ENCODE measurements around the gene TMEM229B. TPM values are rescaled to one million over a fixed set of nuclear protein-coding genes. Genes with fewer than 3 reads are reported as not detected.
A peak's percentile ranks its signal among the peaks of the same experiment; 100 is the strongest.

TMEM229B gene
- total and polyA plus RNA-seq, 2 donors (not counting 1 experiment from before 2014, with no cell fraction given) = 6.9 to 8.2 TPM

DNA sequence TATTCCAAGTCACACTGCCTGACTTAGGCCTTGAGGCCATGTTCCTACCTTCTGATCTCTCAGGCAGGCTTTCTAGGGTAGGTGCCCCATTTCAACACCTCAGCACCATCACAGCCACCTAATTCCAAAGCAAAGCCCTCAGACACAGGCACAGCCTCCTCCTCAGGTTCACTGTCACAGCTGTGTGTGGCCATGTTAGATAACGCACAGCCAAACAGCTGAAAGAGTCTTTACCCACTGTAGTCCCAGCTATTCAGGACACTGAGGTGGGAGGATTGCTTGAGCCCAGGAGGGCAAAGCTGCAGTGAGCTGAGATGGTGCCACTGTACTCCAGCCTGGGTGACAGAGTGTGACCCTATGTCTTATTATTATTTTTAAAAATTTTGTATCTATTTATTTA lies 7.3 kb upstream of the TMEM229B start:
- Mint-ChIP-seq H3K9me3 (ENCODE audit: insufficient read depth) (peaks cover 2% of the 10 kb centered on the region), H3K27ac (no peak overlapping the region), H3K27me3 (no peaks in the 10 kb centered on the region), H3K4me3 (no peak overlapping the region), H3K4me1 (peaks cover 31% of the 10 kb centered on the region)
- no peak for TF ChIP-seq EZH2 (IDR thresholded peaks at IDR 0.05; ENCODE audit: borderline replicate concordance, insufficient read depth, low read depth, low read length, poor library complexity, severe bottlenecking)
- TF ChIP-seq, protein P1, sequence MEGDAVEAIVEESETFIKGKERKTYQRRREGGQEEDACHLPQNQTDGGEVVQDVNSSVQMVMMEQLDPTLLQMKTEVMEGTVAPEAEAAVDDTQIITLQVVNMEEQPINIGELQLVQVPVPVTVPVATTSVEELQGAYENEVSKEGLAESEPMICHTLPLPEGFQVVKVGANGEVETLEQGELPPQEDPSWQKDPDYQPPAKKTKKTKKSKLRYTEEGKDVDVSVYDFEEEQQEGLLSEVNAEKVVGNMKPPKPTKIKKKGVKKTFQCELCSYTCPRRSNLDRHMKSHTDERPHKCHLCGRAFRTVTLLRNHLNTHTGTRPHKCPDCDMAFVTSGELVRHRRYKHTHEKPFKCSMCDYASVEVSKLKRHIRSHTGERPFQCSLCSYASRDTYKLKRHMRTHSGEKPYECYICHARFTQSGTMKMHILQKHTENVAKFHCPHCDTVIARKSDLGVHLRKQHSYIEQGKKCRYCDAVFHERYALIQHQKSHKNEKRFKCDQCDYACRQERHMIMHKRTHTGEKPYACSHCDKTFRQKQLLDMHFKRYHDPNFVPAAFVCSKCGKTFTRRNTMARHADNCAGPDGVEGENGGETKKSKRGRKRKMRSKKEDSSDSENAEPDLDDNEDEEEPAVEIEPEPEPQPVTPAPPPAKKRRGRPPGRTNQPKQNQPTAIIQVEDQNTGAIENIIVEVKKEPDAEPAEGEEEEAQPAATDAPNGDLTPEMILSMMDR (IDR thresholded peaks at IDR 0.05) = no peak
- DNase-seq (no peak), ATAC-seq (ENCODE audit: low read depth) (no peak)
- Histone ChIP-seq H3K36me3 (replicated peaks in 1 of 2; ENCODE audit: control extremely low read depth in 1 of 2, control insufficient read depth in 1 of 2, extremely low read depth in 1 of 2, insufficient read depth in 2 of 2, low read length in 1 of 2) (peaks cover 0 to 4% of the 10 kb centered on the region in 2 experiments), H3K4me3 (ENCODE audit: control extremely low read depth in 1 of 5, extremely low read depth in 1 of 5, insufficient read depth in 1 of 5, low read depth in 2 of 5, low read length in 4 of 5) (no peak overlapping the region), H3K4me1 (ENCODE audit: control insufficient read depth in 2 of 2, insufficient read depth in 2 of 2, low read length in 2 of 2) (peaks cover 32 to 37% of the 10 kb centered on the region in 2 donors), H3K4me2 (replicated peaks; ENCODE audit: low read depth, low read length, poor library complexity, severe bottlenecking) (no peak overlapping the region), H3K9me3 (ENCODE audit: control extremely low read depth in 1 of 3, control insufficient read depth in 2 of 3, insufficient read depth in 1 of 3, low read length in 2 of 3) (peaks cover 0 to 42% (median 19%) of the 10 kb centered on the region in 3 donors), H3K27me3 (replicated peaks in 1 of 4; ENCODE audit: control extremely low read depth in 1 of 4, control insufficient read depth in 3 of 4, insufficient read depth in 4 of 4, low read length in 3 of 4) (no peaks in the 10 kb centered on the region), H3K9ac (ENCODE audit: low read length) (no peak overlapping the region), H3K79me2 (ENCODE audit: control insufficient read depth, insufficient read depth, low read length) (peaks cover 21% of the 10 kb centered on the region), H3K27ac (ENCODE audit: low read length in 2 of 2) (no peak overlapping the region), H4K20me1 (ENCODE audit: control insufficient read depth, insufficient read depth, low read length, poor library complexity, severe bottlenecking) (no peaks in the 10 kb centered on the region), H2AFZ (ENCODE audit: insufficient read depth, low read depth, low read length, poor library complexity, severe bottlenecking) (no peak overlapping the region)
- ChIA-PET CTCF (no interaction called here), POLR2A (interaction anchor here (0.6 kb wide), 1 partner anchor 33 kb away, joined by 9 read pairs; no protein-coding TSS in a partner anchor)
- intact Hi-C loops (cut with micrococcal nuclease) = no loop called here
- 100% methylated on average over 1 of the region's 1 CpG for WGBS (ENCODE audit: insufficient coverage)

DNA sequence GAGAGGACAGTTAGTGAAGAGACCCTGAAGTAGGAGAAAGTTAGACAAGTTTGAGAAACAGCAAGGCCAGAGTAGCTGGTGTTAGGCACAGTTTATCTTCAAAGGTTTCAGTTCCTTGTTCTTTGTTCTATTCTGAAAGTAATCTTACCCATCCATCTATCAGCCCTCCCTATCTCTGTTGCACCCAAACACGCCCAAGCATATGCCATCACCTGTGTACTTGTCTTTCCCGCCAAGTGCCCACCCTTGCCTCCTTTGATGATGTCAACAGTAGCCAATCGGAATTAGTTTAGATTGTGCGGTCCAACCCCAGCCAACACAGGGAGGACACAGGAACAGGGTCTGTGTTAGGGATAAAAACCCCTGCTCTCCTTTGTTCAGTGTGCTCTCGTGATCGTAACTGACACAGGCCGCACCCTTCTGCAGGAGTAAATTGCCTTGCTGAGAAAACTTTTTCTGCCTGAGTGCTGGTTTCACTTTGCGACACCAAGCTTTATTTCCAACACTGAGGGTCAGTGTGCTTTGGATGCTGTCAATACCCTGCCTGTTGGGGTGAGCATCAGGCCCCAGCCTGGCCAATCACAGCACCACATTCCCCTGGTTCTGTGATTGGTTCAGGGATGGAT lies 4.7 kb upstream of the TMEM229B start:
- H3K79me2 ChIP-seq (ENCODE audit: control insufficient read depth, insufficient read depth, low read length) = peaks cover 14% of the 10 kb centered on the region
- ATAC-seq (ENCODE audit: low read depth) = peak; percentile 7
- peak overlapping the region; percentile 80 for H3K27ac Mint-ChIP-seq
- H3K27me3 Mint-ChIP-seq = no peaks in the 10 kb centered on the region
- peak; percentile 54 for DNase-seq
- peaks cover 0 to 42% (median 19%) of the 10 kb centered on the region in 3 donors for H3K9me3 ChIP-seq (ENCODE audit: control extremely low read depth in 1 of 3, control insufficient read depth in 2 of 3, insufficient read depth in 1 of 3, low read length in 2 of 3)
- POLR2A ChIA-PET = no interaction called here
- H3K4me3 Mint-ChIP-seq = peak overlapping the region; percentile 55
- peak overlapping the region; percentile 32 for H2AFZ ChIP-seq (ENCODE audit: insufficient read depth, low read depth, low read length, poor library complexity, severe bottlenecking)
- intact Hi-C loops (cut with micrococcal nuclease) = loop anchor here (1.0 kb wide), 1 partner anchor 40 kb away; the partner anchor contains the start of gene PLEKHH1
- peaks cover 56 to 63% of the 10 kb centered on the region in 2 donors for H3K4me1 ChIP-seq (ENCODE audit: control insufficient read depth in 2 of 2, insufficient read depth in 2 of 2, low read length in 2 of 2)
- no peaks in the 10 kb centered on the region for H3K27me3 ChIP-seq (replicated peaks in 1 of 4; ENCODE audit: control extremely low read depth in 1 of 4, control insufficient read depth in 3 of 4, insufficient read depth in 4 of 4, low read length in 3 of 4)
- H4K20me1 ChIP-seq (ENCODE audit: control insufficient read depth, insufficient read depth, low read length, poor library complexity, severe bottlenecking) = no peaks in the 10 kb centered on the region
- peak overlapping the region; percentile 45 for H3K4me2 ChIP-seq (replicated peaks; ENCODE audit: low read depth, low read length, poor library complexity, severe bottlenecking)
- peaks cover 0 to 4% of the 10 kb centered on the region in 2 experiments for H3K36me3 ChIP-seq (replicated peaks in 1 of 2; ENCODE audit: control extremely low read depth in 1 of 2, control insufficient read depth in 1 of 2, extremely low read depth in 1 of 2, insufficient read depth in 2 of 2, low read length in 1 of 2)
- peak overlapping the region in 1 of 5 experiments; percentile 3 for H3K4me3 ChIP-seq (ENCODE audit: control extremely low read depth in 1 of 5, extremely low read depth in 1 of 5, insufficient read depth in 1 of 5, low read depth in 2 of 5, low read length in 4 of 5)
- H3K9ac ChIP-seq (ENCODE audit: low read length) = peak overlapping the region; percentile 29
- H3K9me3 Mint-ChIP-seq (ENCODE audit: insufficient read depth) = peaks cover 2% of the 10 kb centered on the region
- H3K27ac ChIP-seq (ENCODE audit: low read length in 2 of 2) = peak overlapping the region; percentile 70 to 73
- H3K4me1 Mint-ChIP-seq = peaks cover 56% of the 10 kb centered on the region
- no peak for TF ChIP-seq EZH2 (IDR thresholded peaks at IDR 0.05; ENCODE audit: borderline replicate concordance, insufficient read depth, low read depth, low read length, poor library complexity, severe bottlenecking)
- TF ChIP-seq, protein P1 (IDR thresholded peaks at IDR 0.05) = no peak
- WGBS (ENCODE audit: insufficient coverage) = 98% methylated on average over 6 of the region's 8 CpGs
- CTCF ChIA-PET = interaction anchor here (1.1 to 3.6 kb wide), 6 partner anchors 20 to 78 kb away, joined by 3 to 11 read pairs (median 4); no protein-coding TSS in a partner anchor
